ENCODE data around the gene MCM7. TPM values are rescaled to one million over a fixed set of nuclear protein-coding genes. Genes with fewer than 3 reads are reported as not detected.

Gene MCM7
- total and polyA plus RNA-seq, 2 of the 13 experiments (the other 11 are each of a cell fraction or from before 2014, with no cell fraction given) = 84.5 to 214 TPM

- TF ChIP-seq, protein P1, sequence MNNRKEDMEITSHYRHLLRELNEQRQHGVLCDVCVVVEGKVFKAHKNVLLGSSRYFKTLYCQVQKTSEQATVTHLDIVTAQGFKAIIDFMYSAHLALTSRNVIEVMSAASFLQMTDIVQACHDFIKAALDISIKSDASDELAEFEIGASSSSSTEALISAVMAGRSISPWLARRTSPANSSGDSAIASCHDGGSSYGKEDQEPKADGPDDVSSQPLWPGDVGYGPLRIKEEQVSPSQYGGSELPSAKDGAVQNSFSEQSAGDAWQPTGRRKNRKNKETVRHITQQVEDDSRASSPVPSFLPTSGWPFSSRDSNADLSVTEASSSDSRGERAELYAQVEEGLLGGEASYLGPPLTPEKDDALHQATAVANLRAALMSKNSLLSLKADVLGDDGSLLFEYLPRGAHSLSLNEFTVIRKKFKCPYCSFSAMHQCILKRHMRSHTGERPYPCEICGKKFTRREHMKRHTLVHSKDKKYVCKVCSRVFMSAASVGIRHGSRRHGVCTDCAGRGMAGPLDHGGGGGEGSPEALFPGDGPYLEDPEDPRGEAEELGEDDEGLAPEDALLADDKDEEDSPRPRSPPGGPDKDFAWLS (CRISPR knock-in tag; IDR thresholded peaks at IDR 0.05; ENCODE audit: borderline replicate concordance) = no peak
- peak; percentile 91 for TF ChIP-seq ZIK1 (CRISPR knock-in tag; IDR thresholded peaks at IDR 0.05; ENCODE audit: borderline replicate concordance, low read depth)
- peak; percentile 78 for TF ChIP-seq ZNF781 (CRISPR knock-in tag; IDR thresholded peaks at IDR 0.05; ENCODE audit: borderline replicate concordance, not compliant biosample characterization)
- TF ChIP-seq NFAT5 (CRISPR knock-in tag; IDR thresholded peaks at IDR 0.05) = no peak
- TF ChIP-seq ZKSCAN5 (CRISPR knock-in tag; IDR thresholded peaks at IDR 0.05) = no peak
- TF ChIP-seq, protein P2, sequence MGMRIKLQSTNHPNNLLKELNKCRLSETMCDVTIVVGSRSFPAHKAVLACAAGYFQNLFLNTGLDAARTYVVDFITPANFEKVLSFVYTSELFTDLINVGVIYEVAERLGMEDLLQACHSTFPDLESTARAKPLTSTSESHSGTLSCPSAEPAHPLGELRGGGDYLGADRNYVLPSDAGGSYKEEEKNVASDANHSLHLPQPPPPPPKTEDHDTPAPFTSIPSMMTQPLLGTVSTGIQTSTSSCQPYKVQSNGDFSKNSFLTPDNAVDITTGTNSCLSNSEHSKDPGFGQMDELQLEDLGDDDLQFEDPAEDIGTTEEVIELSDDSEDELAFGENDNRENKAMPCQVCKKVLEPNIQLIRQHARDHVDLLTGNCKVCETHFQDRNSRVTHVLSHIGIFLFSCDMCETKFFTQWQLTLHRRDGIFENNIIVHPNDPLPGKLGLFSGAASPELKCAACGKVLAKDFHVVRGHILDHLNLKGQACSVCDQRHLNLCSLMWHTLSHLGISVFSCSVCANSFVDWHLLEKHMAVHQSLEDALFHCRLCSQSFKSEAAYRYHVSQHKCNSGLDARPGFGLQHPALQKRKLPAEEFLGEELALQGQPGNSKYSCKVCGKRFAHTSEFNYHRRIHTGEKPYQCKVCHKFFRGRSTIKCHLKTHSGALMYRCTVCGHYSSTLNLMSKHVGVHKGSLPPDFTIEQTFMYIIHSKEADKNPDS (CRISPR knock-in tag; IDR thresholded peaks at IDR 0.05) = peak; percentile 93
- TF ChIP-seq SOX5 (CRISPR knock-in tag; IDR thresholded peaks at IDR 0.05; ENCODE audit: borderline replicate concordance) = peak; percentile 89
- peak; percentile 83 for TF ChIP-seq NAIF1 (CRISPR knock-in tag; IDR thresholded peaks at IDR 0.05; ENCODE audit: borderline replicate concordance)
- peak; percentile 89; the same call in 1 of the 2 replicates for TF ChIP-seq ZNF333 (CRISPR knock-in tag; IDR thresholded peaks at IDR 0.05; ENCODE audit: borderline replicate concordance)
- peak; percentile 66 for TF ChIP-seq BRD4 (CRISPR knock-in tag; IDR thresholded peaks at IDR 0.05)
- TF ChIP-seq, protein P3, sequence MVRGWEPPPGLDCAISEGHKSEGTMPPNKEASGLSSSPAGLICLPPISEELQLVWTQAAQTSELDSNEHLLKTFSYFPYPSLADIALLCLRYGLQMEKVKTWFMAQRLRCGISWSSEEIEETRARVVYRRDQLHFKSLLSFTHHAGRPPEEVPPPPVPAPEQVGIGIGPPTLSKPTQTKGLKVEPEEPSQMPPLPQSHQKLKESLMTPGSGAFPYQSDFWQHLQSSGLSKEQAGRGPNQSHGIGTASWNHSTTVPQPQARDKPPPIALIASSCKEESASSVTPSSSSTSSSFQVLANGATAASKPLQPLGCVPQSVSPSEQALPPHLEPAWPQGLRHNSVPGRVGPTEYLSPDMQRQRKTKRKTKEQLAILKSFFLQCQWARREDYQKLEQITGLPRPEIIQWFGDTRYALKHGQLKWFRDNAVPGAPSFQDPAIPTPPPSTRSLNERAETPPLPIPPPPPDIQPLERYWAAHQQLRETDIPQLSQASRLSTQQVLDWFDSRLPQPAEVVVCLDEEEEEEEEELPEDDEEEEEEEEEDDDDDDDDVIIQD (CRISPR knock-in tag; IDR thresholded peaks at IDR 0.05; ENCODE audit: low read depth) = no peak; the same call in none of the 2 replicates
- peak; percentile 77; the same call in 1 of the 2 replicates for TF ChIP-seq SMAD1 (CRISPR knock-in tag; IDR thresholded peaks at IDR 0.05; ENCODE audit: borderline replicate concordance, low read depth)
- no peak; the same call in 1 of the 2 replicates for TF ChIP-seq ZNF383 (CRISPR knock-in tag; IDR thresholded peaks at IDR 0.05; ENCODE audit: borderline replicate concordance)
- peak; percentile 55; the same call in 1 of the 2 replicates for TF ChIP-seq ZNF703 (CRISPR knock-in tag; IDR thresholded peaks at IDR 0.05; ENCODE audit: borderline replicate concordance)
- no peak for TF ChIP-seq ZNF101 (CRISPR knock-in tag; IDR thresholded peaks at IDR 0.05; ENCODE audit: borderline replicate concordance, low read depth)
These were observed 19.6 kb downstream of the MCM7 start, which contains the start of gene ZNF3 (continued) for GRCh38 chr7:100081535-100082102.

Measured in HepG2 (cell line).